GM21526 (cell line): ENCODE data around the gene CLCN7.
A peak's percentile ranks its signal among the peaks of the same experiment; 100 is the strongest.

Experiments
- ATAC-seq: cut with Tn5 transposase; IDR thresholded peaks from one replicate; pipeline ENCODE4 v1.9.1; 2021; ENCODE audit warnings: moderate library complexity; ENCODE audit not compliant: unreplicated experiment, low FRiP score

CLCN7 gene

DNA sequence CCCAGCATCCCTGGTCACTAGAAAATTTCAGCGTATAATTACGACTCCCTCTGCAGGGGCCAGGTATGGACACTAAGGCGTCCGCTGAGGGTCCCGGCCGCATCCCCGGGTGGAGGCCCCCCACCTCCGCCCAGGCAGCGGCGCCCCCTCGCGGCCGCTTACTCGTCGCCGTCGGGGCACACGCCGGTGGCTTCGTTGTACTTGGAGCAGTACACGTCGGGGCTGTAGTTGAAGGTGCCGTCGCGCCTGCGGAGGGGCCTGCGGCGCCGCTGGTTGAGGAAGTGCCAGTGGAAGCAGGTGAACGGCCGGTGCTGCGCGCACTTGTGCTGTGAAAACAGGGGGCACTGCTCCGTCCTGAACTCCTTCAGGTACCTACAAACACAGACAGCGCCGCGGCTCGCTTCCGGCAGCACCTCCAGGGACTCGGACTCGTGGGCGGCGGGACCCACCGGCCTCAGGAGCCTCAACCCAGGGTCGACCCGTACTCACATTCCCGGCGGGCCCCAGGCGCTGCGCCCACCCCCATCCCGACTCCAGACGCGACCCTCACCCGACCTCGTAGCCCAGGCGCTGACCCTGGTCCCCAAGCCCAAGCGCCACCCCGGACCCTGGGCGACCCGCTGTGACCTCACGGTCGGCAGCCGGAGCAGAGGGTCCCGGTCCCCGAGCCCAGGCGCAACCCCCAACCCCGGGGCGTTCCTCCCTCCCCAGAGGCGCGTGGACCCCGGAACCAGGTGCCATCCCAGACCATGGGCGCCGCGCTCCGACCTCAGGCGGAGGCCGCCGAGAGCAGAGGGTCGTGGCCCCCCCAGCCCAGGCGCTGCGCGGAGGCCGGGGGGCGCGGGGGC is 60.9 kb downstream of the CLCN7 start:
- ATAC-seq, result no peak

DNA sequence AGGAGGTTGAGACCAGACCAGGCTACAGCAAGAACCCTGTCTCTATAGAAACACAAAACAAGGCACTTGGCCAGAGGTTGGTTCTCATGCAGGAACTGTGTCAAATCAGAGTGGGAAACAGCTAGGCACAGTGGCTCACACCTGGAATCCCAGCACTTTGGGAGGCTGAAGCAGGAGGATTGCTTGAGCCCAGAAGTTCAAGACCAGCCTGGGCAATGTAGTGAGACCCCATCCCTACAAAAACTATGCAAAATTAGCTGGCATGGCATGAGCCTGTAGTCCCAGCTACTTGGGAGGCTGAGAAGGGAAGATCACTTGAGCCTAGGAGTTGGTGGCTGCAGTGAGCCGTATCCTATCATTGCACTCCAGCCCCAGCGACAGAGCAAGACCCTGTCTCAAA is 62.0 kb downstream of the CLCN7 start:
- no peak for ATAC-seq

DNA sequence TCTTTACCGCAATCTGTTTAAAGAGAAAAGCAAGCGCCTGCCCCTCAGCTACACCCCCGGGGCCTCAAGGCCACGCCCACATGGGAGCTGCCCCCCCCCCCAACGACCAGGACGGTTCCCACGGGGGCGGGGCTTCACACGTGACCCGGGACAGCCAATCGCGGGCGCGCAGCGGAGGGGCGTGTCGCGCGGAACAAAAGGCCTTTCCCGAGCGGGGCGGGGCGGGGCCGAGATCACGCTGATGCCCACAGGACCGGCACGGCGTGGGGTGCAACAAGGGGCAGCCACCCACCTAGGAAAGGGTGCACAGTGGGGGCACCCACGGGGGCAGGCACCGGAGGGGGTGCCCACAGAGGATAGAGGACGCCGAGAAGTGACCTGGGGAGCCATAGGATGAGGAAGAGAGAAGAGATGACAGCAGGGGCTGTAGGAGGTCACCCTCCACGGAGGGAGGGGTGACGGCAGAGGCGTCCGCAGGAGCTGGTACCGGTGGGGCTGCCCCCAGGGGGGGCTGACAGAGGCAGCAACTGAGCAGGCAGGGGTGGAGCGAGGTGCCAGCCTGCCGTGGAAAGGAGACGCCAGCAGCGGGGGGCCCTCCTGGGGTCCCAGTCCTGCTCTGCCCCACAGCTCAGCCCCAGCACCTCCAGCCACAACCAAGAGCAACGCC is 66.5 kb downstream of the CLCN7 start:
- peak; percentile 64 for ATAC-seq

GRCh38 chr16:1407753-1408152 is 67.1 kb downstream of the CLCN7 start:
- ATAC-seq, result no peak

DNA sequence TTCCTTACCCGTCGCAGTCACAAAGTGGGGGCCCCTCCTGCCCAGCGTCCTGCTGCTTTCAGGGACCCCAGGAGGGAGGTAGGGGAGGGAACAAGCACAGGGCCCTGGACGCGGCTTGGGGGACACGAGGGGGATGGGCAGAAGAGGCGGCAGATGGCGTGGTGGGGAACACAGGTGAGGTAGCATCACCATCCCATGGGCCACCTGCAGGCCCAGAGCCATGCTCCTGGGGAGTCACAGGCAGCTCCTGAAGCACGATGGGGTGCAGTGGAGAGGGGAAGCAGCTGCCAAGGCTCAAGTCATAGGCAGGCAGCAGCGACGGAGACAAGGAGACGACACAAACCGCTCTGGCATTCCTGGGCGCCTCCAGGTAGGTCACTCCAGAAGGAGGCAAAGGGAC is 71.1 kb downstream of the CLCN7 start:
- ATAC-seq, result no peak

- ATAC-seq, result no peak
Observed at GRCh38 chr16:1403036-1403435, 71.8 kb downstream of the CLCN7 start.

DNA sequence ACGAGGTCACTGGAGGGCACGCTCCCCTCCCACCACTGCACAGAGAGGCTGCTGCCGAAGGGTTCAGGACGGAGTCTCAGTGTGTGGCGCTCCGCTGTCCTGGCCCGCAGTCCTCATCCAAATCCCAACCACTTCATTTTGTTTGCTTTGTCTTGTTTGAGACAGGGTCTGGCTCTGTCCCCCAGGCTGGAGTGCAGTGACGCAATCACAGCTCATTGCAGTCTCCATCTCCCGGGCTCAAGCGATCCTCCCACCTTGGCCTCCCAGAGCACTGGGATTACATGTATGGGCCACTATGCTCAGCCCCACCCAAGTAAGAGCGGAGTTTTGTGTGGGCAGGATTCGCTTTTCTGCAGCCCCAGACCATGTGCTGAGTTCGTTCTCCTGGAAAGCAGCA is 73.1 kb downstream of the CLCN7 start:
- ATAC-seq, result no peak

DNA sequence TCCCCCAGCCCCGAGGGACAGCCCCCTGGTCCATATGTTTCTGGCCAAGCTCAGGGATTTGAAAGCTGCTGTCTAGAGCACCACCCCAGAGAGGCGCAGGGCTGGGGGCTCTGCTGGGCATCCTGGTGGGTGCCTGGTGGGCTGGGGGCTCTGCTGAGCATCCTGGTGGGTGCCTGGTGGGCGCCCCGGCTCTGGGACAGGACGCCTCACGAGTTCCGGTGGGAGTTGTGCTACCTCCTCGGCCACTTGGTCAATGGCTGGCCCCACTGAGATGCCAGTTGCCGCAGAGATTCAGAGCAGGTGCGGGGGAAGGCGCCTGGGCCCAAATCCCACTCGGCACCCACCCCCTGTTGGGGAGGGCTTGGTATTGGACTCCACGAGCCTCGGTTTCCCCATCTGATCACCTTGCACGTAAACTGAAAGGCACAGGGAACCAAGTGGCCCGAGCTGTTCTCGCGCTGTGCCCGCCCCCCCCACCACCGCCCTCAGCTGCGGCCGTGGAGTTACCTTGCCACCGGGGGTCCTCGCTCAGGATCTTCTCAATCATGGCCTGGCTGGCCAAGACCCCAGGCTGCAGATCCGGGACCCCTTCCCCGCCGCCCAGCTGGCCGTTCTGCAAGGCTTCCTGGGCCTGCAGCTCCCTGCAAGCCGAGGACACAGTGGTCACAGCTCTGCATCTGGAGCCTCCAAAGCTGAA is 73.6 kb downstream of the CLCN7 start:
- ATAC-seq, result no peak

GRCh38 chr16:1398826-1399581 is 75.8 kb downstream of the CLCN7 start:
- no peak for ATAC-seq

GRCh38 chr16:1398351-1398750 is 76.5 kb downstream of the CLCN7 start:
- no peak for ATAC-seq

DNA sequence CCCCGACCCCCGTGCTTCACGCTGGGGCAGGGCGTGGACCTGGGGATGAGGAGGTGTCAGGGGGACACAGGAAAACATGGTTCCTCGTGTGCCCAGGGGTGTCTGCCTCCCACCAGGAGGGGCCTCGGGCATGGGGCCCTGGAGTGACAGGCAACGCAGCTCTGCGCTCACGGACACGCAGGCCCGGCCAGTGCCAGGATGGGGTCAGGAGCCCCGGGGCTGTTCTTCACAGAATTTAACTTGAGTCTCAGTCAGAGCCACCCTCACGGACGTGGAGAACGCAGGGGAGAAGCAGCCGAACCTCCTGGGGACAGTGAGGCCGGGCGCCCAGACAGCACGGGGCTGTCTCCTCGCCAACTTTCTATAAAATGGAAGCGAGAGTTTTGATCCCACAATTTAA is 77.0 kb downstream of the CLCN7 start:
- no peak for ATAC-seq

DNA sequence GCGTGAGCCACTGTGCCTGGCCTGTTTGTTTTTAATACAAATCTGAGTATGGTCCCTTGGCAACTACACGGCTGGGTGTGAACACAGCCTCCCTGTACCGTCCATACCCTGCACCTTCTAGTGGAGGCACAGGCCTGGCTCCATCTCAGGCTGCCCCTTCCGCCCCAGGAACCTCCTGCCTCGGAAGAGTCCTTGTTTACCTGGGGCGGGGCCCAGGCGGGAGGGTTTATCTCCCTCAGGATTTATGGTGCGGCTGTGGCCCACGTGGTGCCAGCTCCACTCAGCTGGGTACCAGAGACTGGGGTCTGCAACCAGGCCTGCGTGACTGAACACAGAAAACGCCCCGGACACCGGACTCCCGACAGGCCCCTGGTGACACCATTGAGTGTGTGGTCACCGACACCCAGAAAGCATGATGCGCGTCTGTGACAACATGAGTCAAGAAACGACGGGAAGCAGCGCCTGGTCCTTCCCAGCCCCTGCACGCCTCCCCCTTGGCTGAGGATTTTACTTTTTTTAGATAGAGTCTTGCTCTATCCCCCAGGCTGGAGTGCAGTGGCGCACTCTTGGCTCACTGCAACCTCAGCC is 79.3 kb downstream of the CLCN7 start:
- no peak for ATAC-seq
